Measurements from ENCODE around the gene FLYWCH1.
A peak's percentile ranks its signal among the peaks of the same experiment; 100 is the strongest.

Gene FLYWCH1

DNA sequence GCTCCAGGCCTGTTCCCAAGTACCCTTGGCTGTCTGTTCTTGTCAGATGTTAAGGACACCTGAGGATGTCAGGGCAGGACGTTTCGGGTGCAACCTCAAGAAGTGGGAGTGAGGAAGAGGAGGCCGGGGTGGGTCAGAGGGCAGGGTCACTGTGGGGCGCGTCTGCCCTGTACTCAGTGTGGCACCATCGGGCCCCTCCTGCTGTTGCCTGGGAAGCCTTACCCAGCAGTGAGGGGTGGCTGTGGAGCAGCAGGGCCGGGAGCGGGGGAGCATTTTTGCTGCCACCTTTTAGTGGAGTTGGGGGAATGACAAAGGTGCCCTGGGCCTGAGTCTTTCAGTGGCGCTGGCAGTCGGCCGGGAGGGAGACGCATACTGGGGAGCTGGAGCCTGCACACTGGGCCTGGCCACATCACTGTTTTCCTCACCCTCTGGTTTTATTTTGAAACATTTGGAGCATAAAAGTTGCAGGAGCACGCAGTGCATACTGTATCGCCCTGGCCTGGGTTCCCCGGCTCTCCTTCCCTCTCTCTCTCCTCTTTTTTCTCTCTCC, 11.1 kb upstream of the FLYWCH1 start:
- no peak for DNase-seq (ENCODE audit: low spot score)

DNA sequence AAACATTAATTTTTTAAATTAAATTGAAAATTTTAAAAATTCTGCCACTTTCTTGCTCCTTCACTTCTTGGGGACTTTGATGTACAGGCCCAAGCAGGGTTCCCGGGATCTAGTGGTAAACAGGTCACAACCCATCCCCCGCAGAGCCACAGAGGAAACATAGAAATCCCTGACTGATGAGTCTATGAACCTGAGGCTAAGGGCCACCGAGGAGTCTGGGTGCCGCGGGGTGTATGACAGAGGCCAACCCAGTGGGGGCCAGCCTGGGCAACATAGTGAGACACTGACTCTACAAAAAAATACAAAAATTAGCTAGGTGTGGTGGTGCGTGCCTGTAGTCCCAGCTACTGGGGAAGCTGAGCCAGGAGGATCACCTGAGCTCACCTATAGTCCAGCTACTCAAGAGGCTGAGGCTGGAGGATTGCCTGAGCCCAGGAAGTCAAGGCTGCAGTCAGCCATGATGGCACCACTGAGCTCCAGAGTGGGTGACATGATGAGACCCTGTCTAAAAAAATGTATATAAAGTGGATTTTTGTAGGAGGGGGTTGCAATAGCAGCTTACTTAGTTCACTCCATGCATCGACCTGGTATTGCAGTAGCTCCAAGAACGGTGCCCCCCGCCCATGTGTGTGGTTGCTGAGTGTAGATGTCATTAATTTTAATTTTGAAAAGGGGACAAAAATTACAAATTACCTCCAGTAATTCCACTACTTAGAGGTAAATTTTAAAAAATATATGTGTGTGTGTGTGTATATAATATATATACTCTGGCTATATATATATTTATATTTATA, 9.2 kb upstream of the FLYWCH1 start:
- no peak for DNase-seq (ENCODE audit: low spot score)

DNA sequence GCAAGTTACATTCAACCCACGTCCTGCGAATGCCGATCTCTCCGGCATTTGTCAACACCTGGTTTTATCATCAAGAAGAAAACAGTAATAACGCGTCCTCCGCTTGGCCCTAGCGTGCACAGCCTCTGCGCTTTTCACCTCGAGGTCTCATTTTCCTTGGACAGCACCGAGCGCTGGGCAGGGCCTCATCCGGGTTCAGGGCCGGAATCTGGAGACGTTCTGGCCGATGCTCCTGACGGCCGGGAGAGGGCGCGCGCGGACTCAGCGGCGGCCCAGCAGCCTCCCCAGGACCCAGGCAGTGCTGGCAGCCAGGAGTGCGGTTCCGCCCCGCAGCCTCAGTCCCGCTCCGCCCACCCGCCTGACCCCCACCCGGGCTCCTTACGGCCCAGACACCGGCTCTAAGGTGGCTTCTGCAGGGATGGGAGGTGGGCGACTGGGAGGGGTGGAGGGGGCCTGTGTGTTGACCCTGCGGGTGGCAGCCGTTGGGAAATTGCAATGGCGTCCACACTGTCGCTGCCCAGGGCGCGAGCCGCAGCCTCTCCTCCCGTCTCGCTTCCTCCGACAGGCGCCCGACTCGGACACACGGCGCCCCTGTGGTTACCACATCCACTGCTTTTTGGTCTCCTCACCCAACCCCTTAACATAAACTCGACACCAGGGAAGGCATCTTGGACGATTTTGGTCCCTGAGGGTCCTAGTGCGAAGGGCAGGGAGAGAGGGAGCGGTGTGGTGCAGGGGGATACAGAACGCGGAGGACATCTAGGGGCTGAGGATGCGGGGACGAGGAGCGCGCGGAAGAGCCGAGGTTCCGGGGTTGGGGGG, 7.4 kb upstream of the FLYWCH1 start:
- peak; percentile 94 for DNase-seq (ENCODE audit: low spot score)

DNA sequence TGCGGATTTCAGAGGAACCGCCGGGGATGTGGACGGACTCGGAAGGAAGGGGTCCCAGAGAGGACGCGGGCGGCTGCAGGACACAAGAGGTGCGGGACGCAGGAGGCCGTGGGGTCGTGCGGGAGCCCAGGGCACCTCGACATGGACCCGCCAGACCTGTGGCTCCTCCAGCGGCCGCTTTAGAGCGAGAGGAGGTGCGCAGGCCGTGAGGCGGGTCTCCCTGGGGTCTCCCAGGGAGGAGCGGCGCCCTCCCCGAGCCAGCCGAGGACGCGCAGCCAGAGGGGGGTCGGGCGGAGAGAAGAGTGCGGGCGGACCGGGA, 6.8 kb upstream of the FLYWCH1 start:
- no peak for DNase-seq (ENCODE audit: low spot score)

DNA sequence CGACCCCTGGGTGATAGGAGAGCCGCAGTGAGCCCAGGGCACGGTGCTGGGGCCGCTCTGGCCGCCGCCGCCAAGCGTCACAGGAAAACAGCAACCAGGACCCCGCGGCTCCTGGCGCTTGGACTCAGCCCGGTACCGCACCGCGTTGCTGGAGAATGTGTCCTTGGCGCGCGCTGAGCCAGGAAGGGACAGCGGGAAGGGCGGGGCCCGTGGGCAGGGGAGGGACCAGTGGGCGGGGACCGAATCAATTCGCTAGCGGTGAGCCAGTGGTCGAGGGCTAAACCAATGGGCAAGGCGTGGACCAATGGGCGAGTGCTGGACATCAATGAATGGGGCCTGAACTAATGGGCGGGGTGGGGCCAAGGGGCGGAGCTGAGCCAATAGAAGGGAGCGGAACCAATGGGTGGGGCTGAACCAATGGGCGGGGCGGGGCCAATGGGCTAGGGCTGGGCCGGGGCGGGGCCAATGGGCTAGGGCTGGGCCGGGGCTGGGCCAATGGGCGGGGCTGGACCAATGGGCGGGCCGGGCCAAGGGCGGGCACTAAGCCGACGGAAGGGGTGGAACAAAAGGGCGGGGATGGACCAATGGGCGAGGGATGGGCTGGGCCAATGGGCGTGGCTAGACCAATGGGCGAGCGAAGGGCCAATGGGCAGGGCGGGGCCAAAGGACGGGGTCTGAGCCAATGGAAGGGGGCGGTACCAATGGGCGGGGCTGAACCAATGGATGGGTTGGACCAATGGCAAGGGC, 6.3 kb upstream of the FLYWCH1 start:
- DNase-seq (ENCODE audit: low spot score), result peak; percentile 98

DNA sequence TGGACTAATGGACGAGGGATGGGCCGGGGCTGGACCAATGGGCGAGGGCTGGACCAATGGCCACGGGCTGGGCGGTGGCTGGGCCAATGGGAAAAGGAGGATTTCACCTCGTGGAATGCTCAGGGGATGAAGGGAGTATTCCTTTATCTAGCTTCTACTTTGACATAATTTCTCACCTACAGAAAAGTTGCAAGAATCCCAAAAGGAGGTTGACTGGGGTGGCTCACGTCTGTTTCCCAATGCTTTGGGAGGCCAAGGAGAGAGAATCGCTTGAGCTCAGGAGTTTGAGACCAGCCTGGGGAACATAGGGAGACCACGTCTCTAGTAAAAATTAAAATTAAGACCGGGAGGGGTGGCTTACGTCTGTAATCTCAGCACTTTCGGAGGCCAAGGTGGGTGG, 5.7 kb upstream of the FLYWCH1 start:
- no peak for DNase-seq (ENCODE audit: low spot score)

DNA sequence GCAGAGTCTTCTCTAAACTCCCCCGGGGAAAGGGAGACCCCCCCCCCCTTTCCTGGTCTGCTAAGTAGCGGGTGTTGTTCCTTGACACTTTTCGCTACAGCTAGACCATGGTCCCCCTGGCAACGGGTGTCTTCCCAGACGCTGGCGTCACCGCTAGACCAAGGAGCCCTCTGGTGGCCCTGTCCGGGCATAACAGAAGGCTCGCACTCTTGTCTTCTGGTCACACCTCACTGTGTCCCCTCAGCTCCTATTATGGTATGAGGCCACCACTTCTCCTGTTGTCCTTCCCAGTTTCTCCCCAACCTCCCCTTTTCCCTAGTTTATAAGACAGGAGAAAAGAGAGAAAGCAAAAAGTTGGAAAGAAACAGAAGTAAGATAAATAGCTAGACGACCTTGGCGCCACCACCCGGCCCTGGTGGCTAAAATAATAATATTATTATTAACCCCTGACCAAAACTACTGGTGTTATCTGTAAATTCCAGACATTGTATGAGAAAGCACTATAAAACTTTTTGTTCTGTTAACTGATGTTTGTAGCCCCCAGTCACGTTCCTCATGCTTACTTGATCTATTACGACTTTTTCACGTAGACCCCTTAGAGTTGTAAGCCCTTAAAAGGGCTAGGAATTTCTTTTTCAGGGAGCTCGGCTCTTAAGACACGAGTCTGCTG, 4.5 kb upstream of the FLYWCH1 start:
- peak; percentile 28 for DNase-seq (ENCODE audit: low spot score)

DNA sequence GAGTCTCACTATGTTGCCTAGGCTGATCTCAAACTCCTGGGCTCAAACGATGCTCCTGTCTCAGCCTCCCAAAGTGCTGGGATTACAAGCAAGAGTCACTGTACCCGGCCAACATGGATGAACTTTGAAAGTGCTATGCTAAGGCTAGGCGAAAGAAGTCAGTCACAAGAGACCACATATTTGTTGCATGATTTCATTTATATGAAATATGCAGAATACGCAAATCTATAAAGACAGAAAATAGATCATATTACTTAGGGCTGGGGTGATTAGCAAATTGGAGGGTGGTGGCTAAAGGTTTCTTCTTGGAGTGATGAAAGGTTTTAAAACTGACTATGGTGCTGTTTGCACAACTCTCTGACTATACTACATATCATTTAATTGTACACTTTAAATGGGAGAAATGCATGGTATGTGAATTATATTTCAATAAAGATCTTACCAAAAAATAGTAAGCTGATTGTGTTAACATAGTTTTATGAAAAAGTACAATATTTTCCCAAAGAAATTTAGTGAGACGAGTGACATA, 1.2 kb upstream of the FLYWCH1 start:
- no peak for DNase-seq (ENCODE audit: low spot score)

DNA sequence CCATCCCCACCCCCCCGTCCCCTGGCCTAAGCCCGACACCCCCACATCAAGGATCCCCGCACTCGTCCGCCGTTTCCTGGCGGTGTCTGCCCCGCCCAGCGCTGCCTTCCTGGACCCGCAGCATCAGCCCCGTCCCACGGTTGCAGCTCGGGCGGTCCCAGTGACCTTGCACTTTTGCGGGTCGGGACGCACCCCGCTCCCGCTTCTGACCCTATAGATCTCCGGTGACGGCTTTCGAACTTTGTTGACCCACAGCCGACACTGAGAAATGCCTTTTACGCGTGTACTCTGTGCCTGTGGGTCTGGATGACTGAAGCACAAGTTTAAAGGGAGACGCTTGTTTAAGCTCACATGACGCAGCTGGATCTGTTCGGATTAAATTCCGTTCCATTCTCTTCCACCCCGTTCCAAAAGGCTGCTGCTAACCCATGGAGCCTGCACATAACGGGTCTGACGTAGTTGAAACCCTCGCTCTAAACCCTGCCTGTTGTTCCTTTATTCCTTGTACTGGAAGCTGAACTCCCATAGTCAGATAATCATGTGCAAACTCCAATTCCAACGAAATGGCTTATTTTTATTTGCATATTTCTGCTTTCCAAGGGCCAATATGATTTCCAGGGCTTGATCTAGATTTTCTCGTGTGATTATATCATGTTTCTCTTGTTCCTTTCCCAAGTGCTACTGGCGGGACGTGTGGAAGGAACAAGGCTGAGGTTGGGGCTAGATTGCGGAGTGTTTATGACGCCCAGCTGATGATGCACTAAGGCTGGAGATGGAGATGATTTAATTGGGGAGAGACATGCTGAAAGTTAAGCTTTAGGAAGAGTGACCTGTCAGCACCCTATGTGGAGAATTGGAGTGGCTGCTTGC, 834 bp downstream of the FLYWCH1 start:
- no peak for DNase-seq (ENCODE audit: low spot score)

DNA sequence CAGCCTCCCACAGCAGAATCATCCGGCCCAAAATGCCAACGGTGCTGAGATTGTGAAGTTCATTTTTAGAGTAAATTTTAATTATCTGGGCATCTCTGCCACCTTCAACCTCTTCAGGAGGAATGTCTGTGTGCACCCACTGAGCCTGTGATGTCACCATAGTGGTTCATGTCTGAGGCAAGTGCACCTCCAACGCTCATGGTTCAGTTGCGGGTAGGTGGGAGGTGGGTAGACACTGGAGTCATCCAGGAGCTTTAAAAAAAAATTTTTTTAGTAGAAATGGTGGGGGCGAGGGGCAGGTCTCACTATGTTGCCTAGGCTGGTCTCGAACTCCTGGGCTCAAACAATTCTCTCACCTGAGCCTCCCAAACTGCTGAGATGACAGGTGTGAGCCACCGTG, 1.9 kb downstream of the FLYWCH1 start:
- DNase-seq (ENCODE audit: low spot score), result no peak

DNA sequence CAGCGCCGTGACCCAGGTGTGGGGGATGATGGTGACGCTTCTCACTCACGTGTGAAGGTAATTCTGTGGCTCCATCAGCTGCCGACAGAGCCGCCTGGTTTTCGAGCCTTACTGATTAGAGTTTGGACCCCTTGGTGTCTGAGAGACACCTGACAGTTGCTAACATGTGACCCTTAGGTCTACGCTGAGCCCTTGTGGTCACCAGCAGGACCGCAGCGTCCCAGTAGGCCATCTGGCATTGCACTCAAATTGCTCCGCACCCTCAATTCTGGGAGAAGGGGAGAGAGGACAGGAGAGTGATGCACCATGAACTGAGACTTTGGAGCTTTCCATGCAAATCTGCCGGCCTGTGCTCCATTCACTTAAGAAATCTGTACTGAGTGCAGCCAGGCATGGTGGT, 2.5 kb downstream of the FLYWCH1 start:
- no peak for DNase-seq (ENCODE audit: low spot score)

DNA sequence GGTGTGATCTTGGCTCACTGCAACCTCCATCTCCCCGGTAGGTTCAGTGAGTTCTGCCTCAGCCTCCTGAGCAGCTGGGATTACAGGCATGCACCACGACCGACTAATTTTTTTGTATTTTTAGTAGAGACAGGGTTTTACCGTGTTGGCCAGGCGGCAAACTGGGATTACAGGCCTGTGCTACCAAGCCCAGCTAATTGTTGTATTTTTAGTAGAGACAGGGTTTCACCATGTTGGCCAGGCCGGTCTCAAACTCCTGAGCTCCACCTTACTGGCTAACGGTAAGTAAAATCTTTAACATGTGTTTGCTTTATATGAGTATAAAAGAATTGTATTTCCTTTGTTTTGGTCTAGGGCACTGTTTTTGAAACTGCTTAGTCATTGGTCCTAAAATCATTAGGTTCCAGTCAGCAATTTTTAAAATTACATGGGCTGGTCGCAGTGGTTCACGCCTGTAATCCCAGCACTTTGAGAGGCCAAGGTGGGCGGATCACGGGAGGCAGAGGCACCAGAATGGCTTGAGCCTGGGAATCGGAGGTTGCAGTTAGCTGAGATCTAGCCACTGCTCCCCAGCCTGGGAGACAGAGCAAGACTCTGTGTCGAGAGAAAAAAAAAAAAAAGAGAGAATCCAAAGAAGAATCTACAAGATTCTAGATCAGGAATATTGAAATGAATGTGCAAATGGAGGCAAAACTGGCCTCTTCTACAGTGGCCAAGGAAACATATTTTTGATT, 3.6 kb downstream of the FLYWCH1 start:
- no peak for DNase-seq (ENCODE audit: low spot score)

DNA sequence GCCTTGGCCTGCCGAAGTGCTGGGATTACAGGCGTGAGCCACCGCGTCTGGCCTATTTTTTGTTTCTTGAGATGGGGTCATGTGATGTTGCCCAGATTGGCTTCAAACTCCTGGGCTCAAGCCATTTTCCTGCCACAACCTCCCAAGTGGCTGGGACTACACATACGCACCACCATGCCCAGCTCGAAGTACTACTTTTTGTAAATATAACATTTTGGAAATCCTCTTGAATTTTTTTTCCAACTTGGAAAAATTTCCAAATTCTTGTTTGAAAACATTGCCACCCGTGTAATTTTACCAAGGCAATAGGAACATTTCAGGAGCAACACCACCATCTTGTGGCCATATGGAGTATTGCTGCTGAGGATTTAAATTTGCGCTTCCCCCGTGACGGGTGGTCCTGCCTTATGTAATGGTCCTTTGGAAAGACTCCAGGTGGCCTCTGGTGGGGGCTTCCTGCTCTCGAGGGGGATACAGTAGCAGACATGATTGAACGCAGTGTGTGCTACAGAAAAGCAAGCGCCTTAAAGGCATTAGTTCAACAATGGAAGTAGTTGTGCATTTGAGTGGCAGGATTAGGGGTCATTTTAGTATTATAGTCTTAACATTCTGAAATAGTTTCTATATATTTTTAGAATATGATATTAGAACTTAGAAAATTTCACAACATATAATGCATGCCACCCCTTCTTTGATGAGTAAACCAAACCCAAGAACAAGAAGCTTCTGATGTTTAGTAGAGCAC, 8.0 kb downstream of the FLYWCH1 start:
- DNase-seq (ENCODE audit: low spot score), result peak; percentile 54

DNA sequence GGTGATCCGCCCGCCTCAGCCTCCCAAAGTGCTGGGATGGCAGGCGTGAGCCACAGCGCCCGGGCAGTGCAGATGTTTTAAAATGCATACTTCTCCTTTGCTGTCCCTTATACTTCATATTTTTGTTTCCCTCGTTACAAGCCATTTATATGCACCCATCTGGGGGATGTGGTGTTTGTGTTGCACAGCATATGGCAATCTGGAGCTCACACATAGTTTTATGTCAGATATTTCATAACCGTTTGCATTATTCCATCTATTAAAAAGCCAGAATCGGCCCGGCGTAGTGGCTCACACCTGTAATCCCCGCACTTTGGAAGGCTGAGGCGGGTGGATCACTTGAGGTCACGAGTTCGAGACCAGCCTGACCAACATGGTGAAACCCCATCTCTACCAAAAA, 11.8 kb downstream of the FLYWCH1 start:
- no peak for DNase-seq (ENCODE audit: low spot score)

DNA sequence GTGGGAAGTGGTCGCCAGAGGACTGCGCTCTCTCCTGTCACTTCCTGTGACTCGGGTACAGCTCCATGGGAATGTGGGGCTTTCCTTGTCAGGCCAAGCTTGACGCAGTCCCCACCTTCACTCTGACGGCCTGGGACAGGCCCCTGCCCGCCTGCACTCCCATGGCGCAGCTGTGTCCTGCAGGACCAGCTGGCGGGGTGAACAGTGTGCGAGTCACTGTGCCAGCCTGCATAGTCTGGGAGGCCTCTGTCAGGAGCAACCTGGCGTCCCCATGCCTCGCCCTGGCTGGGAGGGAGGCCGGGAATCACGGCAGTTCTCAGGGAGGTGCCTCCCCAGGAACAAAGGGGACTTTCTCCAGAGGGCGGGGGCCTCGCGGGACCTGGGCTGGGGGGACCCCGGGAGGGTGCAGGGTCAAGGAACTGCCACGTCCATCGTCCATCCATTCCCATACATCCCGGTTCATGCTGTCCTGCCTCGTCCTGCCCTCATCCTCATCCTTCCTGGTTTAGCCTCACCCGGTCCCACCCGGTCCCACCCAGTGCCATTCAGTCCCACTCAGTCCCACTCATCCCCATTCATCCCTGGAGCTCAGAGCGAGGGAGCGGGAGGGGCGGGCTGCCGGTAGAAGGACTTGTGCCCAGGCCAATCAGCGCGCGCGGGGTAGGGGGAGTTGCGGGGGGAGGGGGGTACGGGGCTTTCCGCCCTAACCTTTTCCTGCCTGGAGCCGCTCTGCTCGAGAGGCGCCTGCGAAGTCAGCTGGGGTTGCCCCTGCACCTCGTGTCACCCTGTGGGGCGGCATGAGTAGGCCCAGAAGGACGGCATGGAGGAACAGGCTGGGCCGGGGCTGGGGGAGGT, 13.4 kb downstream of the FLYWCH1 start:
- no peak for DNase-seq (ENCODE audit: low spot score)

DNA sequence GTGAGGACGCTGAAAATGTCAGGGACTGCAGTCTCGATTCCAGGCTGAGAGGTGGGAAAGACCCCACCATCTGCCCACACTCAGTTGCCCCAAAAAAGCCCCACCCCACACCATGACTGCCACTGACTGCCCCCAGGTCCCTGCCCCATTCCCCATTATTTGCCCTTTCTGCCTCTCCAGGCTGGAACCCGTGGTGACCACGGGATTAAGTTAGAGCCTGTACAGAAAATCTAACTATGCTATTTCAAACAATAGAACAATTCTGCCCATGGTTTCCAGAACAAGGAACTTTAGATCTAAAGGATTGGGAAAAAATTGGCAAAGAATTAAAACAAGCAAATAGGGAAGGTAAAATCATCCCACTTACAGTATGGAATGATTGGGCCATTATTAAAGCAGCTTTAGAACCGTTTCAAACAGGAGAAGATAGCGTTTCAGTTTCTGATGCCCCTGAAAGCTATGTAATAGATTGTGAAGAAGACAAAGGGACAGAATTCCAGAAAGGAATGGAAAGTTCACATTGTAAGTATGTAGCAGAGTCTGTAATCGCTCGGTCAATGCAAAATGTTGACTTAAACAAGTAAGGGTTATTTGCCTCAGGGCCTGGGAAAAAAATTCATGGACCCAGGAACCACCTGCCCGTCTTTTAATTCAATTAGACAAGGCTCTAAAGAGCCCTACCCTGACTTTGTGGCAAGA, 14.4 kb downstream of the FLYWCH1 start:
- no peak for DNase-seq (ENCODE audit: low spot score)

DNA sequence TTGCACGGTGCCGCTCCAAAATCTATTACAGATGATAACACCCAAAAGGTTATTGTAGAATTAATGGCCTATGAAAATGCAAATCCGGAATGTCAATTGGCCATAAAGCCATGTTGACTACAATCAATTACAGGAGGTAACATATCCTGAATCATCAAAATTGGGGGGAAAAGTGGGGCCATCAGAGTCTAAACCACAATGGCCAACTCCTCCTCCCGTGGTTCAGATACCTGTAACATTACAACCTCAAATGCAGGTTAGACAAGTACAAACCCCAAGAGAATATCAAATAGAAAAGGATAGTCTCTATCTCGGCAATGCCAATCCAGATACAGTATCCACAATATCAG, 14.9 kb downstream of the FLYWCH1 start:
- no peak for DNase-seq (ENCODE audit: low spot score)
